KG1 (cell line): ENCODE data around the gene IL20RB.

ENCODE experiments used
- DNase-seq: peaks from one replicate; lab custom pipeline; 2025; lab: John Stamatoyannopoulos, UW

Gene IL20RB, protein sequence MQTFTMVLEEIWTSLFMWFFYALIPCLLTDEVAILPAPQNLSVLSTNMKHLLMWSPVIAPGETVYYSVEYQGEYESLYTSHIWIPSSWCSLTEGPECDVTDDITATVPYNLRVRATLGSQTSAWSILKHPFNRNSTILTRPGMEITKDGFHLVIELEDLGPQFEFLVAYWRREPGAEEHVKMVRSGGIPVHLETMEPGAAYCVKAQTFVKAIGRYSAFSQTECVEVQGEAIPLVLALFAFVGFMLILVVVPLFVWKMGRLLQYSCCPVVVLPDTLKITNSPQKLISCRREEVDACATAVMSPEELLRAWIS

GRCh38 chr3:136957751-136958288, at the start of gene IL20RB:
TSS of gene IL20RB (plus strand) at chr3:136957983. CDS start at chr3:136958114, 131 bp downstream.
- DNase-seq = no peak

GRCh38 chr3:136908297-136908696, 49.5 kb upstream of the IL20RB start:
- DNase-seq = no peak

GRCh38 chr3:136909187-136909586, 48.6 kb upstream of the IL20RB start:
- no peak for DNase-seq

DNA sequence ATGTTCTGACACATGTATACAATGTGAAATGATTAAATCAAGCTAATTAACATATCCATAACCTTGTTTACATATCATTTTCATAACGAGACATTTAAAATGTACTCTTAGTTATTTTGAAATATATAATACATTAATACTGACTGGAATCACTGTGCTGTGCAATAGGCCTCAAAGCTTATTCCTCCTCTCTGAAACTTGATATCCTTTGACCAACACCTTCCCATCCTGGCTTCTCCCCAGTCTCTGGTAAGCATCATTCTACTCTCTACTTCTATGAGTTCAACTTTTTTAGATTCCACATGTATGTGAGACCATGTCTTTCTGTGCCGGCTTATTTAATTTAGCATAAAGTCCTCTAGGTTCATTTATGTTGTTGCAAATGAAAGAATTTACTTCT, 47.1 kb upstream of the IL20RB start:
- DNase-seq = no peak

- no peak for DNase-seq
Measured at GRCh38 chr3:136913168-136913567, 44.6 kb upstream of the IL20RB start.

DNA sequence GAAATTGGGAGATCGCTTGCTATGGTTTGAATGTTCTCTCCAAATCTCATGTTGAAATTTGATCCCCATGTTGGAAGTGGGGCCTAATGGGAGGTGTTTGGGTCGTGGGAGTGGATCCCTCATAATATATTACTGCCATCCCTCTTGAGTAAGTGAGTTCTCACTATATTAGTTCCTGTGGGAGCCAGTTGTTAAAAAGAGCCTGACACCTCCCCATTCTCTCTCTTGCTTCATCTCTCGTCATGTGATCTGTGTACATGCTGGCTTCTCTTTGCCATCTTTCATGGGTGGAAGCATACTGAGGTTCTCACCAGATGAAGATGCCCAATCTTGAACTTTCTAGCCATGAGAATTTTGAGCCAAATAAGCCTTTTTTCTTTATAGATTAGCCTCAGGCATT, 43.0 kb upstream of the IL20RB start:
- no peak for DNase-seq

- no peak for DNase-seq
Measured at GRCh38 chr3:136916223-136916622, 41.6 kb upstream of the IL20RB start.

GRCh38 chr3:136919799-136920580, 37.8 kb upstream of the IL20RB start:
- DNase-seq = no peak

- DNase-seq = no peak
Measured at GRCh38 chr3:136920904-136921611, 36.7 kb upstream of the IL20RB start.

- no peak for DNase-seq
Measured at GRCh38 chr3:136925425-136926190, 32.2 kb upstream of the IL20RB start.

- DNase-seq = no peak
Measured at GRCh38 chr3:136928240-136928639, 29.5 kb upstream of the IL20RB start.

- no peak for DNase-seq
Measured at GRCh38 chr3:136929977-136930670, 27.7 kb upstream of the IL20RB start.

DNA sequence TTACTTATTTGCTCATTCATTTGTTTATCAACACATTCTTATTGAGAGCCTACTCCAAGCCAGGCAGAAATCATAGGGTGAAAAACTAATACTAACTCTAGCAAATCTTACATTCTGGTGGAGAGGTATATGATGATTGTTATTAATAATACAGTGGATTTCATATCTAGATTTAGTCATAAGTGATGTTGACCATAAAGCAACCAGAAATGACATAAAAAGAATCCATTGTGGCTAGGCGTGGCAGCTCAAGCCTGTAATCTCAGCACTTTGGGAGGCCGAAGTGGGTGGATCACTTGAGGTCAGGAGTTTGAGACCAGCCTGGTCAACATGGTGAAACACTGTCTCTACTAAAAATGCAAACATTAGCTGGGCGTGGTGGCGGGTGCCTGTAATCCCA, 26.2 kb upstream of the IL20RB start:
- no peak for DNase-seq

DNA sequence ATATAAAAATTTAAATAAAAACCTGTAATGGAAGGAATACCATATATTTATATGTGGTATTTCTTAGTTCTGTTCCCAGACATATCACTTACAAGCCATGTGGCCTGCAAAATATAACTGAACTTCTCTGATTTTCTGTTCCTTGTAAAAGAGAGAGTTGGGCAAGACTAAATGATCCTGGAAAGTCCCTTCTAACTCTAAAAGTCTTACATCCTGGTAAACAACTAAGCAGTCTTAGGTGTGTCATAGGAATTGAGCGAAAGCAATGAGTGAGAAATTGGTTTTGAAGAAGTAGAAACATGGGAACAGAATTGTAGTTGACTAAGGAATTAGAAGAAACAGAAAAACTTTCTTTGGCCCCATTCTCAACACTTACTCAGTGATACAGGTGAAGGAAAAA, 25.3 kb upstream of the IL20RB start:
- no peak for DNase-seq

- DNase-seq = no peak
Measured at GRCh38 chr3:136932978-136933772, 24.6 kb upstream of the IL20RB start.

DNA sequence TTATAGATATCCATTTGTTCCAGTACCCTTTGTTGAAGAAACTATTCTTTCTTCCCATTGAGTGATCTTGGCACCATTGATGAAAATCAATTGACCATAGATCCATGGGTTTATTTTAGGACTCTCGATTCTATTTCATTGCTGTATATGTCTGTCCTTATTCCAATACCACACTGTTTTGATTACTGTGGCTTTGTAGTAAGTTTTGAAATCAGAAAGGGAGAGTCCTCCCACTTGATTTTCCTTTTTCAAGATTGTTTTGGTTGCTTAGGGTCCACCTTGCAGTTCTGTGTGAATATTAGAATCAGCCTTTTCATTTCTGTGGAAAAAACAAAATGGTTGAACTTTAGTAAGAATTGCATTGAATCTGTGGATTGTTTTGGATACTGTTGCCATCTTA, 20.6 kb upstream of the IL20RB start:
- DNase-seq = no peak

DNA sequence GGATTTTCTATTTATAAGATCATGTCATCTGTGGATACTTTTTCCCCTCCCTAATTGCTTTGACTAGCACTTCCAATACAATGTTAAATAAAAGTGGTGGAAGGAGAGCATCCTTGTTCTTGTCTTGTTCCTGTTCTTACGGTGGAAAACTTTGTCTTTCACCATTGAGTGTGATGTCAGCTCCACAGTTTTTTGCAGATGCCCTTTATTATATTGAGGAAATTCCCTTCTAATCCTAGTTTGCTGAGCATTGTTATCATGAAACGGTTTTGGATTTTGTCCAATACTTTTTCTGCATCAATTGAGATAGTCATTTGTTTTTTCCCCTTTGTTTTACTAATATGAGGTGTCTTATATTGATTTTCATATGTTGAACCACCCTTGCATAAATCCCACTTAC, 19.9 kb upstream of the IL20RB start:
- DNase-seq = no peak

- DNase-seq = no peak
Measured at GRCh38 chr3:136938334-136938733, 19.4 kb upstream of the IL20RB start.

- no peak for DNase-seq
Measured at GRCh38 chr3:136939489-136939888, 18.3 kb upstream of the IL20RB start.

GRCh38 chr3:136942803-136943202, 15.0 kb upstream of the IL20RB start:
- DNase-seq = no peak
